Mammary epithelial cell (primary cell): ENCODE results near the gene PLEKHA7.

ENCODE experiments used
- EZH2 ChIP-seq: IDR thresholded peaks from 2 replicates; pipeline ENCODE4 v1.6.1; 2012; ENCODE audit warnings: low read length, inconsistent platforms, borderline replicate concordance
- TF ChIP-seq, protein P1 (sequence below), 2 donors: IDR thresholded peaks in 1 of 2; conservative IDR thresholded peaks in 1 of 2; 2 replicates each; pipeline ENCODE4 v1.5.1; 2011 to 2012; ENCODE audit warnings: inconsistent platforms in 2 of 2, low read length in 2 of 2, mild to moderate bottlenecking in 2 of 2, control low read depth in 1 of 2, low read depth in 1 of 2; ENCODE audit not compliant: insufficient read depth in 1 of 2; ENCODE audit errors: extremely low read depth in 1 of 2

DNA sequence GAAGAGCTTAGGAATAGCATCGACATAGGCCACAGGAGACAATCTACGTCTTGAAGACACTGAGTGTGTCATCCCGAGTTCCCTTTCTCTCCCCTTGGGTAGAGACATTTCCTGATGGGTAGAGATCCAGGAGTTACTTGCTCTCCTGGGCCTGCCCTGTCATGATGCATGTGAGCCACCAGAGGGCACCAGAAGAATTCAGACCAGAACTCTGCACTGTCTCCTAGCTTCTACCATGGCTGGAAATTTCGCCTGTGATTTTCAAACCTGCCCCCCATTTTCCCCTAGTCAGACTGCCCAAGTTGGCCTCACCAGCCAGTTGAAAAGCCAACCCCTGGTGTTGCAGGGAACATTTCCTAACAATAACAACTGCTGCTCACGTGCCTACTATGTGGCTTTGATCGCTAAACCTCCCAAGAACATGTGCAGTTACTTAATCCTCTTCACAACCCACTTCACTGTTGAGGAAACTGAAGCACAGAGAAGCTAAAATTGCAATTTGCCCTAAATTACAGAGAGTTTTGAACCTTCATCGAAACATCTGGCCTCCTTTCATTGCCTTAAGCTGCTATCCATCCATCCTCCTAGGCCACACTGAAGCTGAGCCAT is 228.6 kb downstream of the PLEKHA7 start:
- TF ChIP-seq, protein P1, sequence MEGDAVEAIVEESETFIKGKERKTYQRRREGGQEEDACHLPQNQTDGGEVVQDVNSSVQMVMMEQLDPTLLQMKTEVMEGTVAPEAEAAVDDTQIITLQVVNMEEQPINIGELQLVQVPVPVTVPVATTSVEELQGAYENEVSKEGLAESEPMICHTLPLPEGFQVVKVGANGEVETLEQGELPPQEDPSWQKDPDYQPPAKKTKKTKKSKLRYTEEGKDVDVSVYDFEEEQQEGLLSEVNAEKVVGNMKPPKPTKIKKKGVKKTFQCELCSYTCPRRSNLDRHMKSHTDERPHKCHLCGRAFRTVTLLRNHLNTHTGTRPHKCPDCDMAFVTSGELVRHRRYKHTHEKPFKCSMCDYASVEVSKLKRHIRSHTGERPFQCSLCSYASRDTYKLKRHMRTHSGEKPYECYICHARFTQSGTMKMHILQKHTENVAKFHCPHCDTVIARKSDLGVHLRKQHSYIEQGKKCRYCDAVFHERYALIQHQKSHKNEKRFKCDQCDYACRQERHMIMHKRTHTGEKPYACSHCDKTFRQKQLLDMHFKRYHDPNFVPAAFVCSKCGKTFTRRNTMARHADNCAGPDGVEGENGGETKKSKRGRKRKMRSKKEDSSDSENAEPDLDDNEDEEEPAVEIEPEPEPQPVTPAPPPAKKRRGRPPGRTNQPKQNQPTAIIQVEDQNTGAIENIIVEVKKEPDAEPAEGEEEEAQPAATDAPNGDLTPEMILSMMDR (conservative IDR thresholded peaks at IDR 0.05 in 1 of 2, IDR thresholded peaks at IDR 0.05 in 1 of 2; ENCODE audit: extremely low read depth in 1 of 2, insufficient read depth in 1 of 2, low read depth in 1 of 2, low read length in 2 of 2): peak; percentile 93 to 96
- no peak for TF ChIP-seq EZH2
